ENCODE results near the gene FLNB.

- TF ChIP-seq, protein P1, sequence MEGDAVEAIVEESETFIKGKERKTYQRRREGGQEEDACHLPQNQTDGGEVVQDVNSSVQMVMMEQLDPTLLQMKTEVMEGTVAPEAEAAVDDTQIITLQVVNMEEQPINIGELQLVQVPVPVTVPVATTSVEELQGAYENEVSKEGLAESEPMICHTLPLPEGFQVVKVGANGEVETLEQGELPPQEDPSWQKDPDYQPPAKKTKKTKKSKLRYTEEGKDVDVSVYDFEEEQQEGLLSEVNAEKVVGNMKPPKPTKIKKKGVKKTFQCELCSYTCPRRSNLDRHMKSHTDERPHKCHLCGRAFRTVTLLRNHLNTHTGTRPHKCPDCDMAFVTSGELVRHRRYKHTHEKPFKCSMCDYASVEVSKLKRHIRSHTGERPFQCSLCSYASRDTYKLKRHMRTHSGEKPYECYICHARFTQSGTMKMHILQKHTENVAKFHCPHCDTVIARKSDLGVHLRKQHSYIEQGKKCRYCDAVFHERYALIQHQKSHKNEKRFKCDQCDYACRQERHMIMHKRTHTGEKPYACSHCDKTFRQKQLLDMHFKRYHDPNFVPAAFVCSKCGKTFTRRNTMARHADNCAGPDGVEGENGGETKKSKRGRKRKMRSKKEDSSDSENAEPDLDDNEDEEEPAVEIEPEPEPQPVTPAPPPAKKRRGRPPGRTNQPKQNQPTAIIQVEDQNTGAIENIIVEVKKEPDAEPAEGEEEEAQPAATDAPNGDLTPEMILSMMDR (IDR thresholded peaks at IDR 0.05; ENCODE audit: low read length), result no peak
- TF ChIP-seq EZH2 (IDR thresholded peaks at IDR 0.05; ENCODE audit: borderline replicate concordance, low read length), result no peak
These were observed 99.4 kb downstream of the FLNB start for GRCh38 chr3:58107597-58107996.
